ENCODE measurements around the gene LUC7L3.
A peak's percentile ranks its signal among the peaks of the same experiment; 100 is the strongest.

The LUC7L3 gene

GRCh38 chr17:50688245-50688644, 31.2 kb upstream of the LUC7L3 start:
- H3K9ac ChIP-seq (ENCODE audit: low read depth, low read length): no peak overlapping the region
- H3K36me3 ChIP-seq (ENCODE audit: insufficient read depth, low read length): peaks cover 36% of the 10 kb centered on the region
- H3K4me3 ChIP-seq (ENCODE audit: low read length): no peak overlapping the region
- no peaks in the 10 kb centered on the region for H3K9me3 ChIP-seq (replicated peaks; ENCODE audit: low read length)
- peaks cover 44% of the 10 kb centered on the region for H3K4me1 ChIP-seq (ENCODE audit: control insufficient read depth, insufficient read depth, low read length)
- no peaks in the 10 kb centered on the region for H3K27me3 ChIP-seq (ENCODE audit: control insufficient read depth, insufficient read depth, low read length)
- H3K4me2 ChIP-seq (ENCODE audit: low read length): no peak overlapping the region

- H3K9me3 ChIP-seq (replicated peaks; ENCODE audit: low read length): no peaks in the 10 kb centered on the region
- no peak overlapping the region for H3K9ac ChIP-seq (ENCODE audit: low read depth, low read length)
- no peaks in the 10 kb centered on the region for H3K27me3 ChIP-seq (ENCODE audit: control insufficient read depth, insufficient read depth, low read length)
- H3K4me3 ChIP-seq (ENCODE audit: low read length): no peak overlapping the region
- H3K4me2 ChIP-seq (ENCODE audit: low read length): no peak overlapping the region
- H3K36me3 ChIP-seq (ENCODE audit: insufficient read depth, low read length): peaks cover 35% of the 10 kb centered on the region
- peaks cover 51% of the 10 kb centered on the region for H3K4me1 ChIP-seq (ENCODE audit: control insufficient read depth, insufficient read depth, low read length)
Observed at GRCh38 chr17:50689251-50689650, 30.2 kb upstream of the LUC7L3 start.

- H3K9ac ChIP-seq (ENCODE audit: low read depth, low read length): no peak overlapping the region
Observed at GRCh38 chr17:50689956-50690886, 29.2 kb upstream of the LUC7L3 start.

GRCh38 chr17:50690887-50691549, 28.4 kb upstream of the LUC7L3 start:
- Histone ChIP-seq H3K4me2 (ENCODE audit: low read length) (no peak overlapping the region), H3K4me3 (ENCODE audit: low read length) (no peak overlapping the region), H3K4me1 (ENCODE audit: control insufficient read depth, insufficient read depth, low read length) (peaks cover 54% of the 10 kb centered on the region), H3K36me3 (ENCODE audit: insufficient read depth, low read length) (peaks cover 42% of the 10 kb centered on the region), H3K9ac (ENCODE audit: low read depth, low read length) (no peak overlapping the region), H3K9me3 (replicated peaks; ENCODE audit: low read length) (no peaks in the 10 kb centered on the region), H3K27me3 (ENCODE audit: control insufficient read depth, insufficient read depth, low read length) (no peaks in the 10 kb centered on the region)

More at GRCh38 chr17:50689956-50690886, 29.2 kb upstream of the LUC7L3 start:
- Histone ChIP-seq H3K4me1 (ENCODE audit: control insufficient read depth, insufficient read depth, low read length) (peaks cover 54% of the 10 kb centered on the region), H3K27me3 (ENCODE audit: control insufficient read depth, insufficient read depth, low read length) (no peaks in the 10 kb centered on the region), H3K4me3 (ENCODE audit: low read length) (no peak overlapping the region), H3K9me3 (replicated peaks; ENCODE audit: low read length) (no peaks in the 10 kb centered on the region), H3K36me3 (ENCODE audit: insufficient read depth, low read length) (peaks cover 35% of the 10 kb centered on the region), H3K4me2 (ENCODE audit: low read length) (no peak overlapping the region)

GRCh38 chr17:50691550-50692447, 27.6 kb upstream of the LUC7L3 start:
- Histone ChIP-seq H3K9ac (ENCODE audit: low read depth, low read length) (no peak overlapping the region), H3K36me3 (ENCODE audit: insufficient read depth, low read length) (peaks cover 49% of the 10 kb centered on the region), H3K4me1 (ENCODE audit: control insufficient read depth, insufficient read depth, low read length) (peaks cover 46% of the 10 kb centered on the region), H3K4me3 (ENCODE audit: low read length) (no peak overlapping the region), H3K9me3 (replicated peaks; ENCODE audit: low read length) (no peaks in the 10 kb centered on the region), H3K27me3 (ENCODE audit: control insufficient read depth, insufficient read depth, low read length) (no peaks in the 10 kb centered on the region), H3K4me2 (ENCODE audit: low read length) (no peak overlapping the region)

GRCh38 chr17:50692448-50693035, 26.9 kb upstream of the LUC7L3 start:
- Histone ChIP-seq H3K36me3 (ENCODE audit: insufficient read depth, low read length) (peaks cover 55% of the 10 kb centered on the region), H3K4me3 (ENCODE audit: low read length) (no peak overlapping the region), H3K27me3 (ENCODE audit: control insufficient read depth, insufficient read depth, low read length) (no peaks in the 10 kb centered on the region), H3K4me2 (ENCODE audit: low read length) (peak overlapping the region; percentile 21), H3K9me3 (replicated peaks; ENCODE audit: low read length) (no peaks in the 10 kb centered on the region), H3K4me1 (ENCODE audit: control insufficient read depth, insufficient read depth, low read length) (peaks cover 38% of the 10 kb centered on the region), H3K9ac (ENCODE audit: low read depth, low read length) (no peak overlapping the region)

GRCh38 chr17:50693036-50693682, 26.2 kb upstream of the LUC7L3 start:
- Histone ChIP-seq H3K4me1 (ENCODE audit: control insufficient read depth, insufficient read depth, low read length) (peaks cover 38% of the 10 kb centered on the region), H3K9ac (ENCODE audit: low read depth, low read length) (no peak overlapping the region), H3K9me3 (replicated peaks; ENCODE audit: low read length) (no peaks in the 10 kb centered on the region), H3K36me3 (ENCODE audit: insufficient read depth, low read length) (peaks cover 58% of the 10 kb centered on the region), H3K27me3 (ENCODE audit: control insufficient read depth, insufficient read depth, low read length) (no peaks in the 10 kb centered on the region), H3K4me3 (ENCODE audit: low read length) (no peak overlapping the region), H3K4me2 (ENCODE audit: low read length) (peak overlapping the region; percentile 21)

- Histone ChIP-seq H3K4me1 (ENCODE audit: control insufficient read depth, insufficient read depth, low read length) (peaks cover 37% of the 10 kb centered on the region), H3K36me3 (ENCODE audit: insufficient read depth, low read length) (peaks cover 67% of the 10 kb centered on the region), H3K4me3 (ENCODE audit: low read length) (no peak overlapping the region), H3K9ac (ENCODE audit: low read depth, low read length) (no peak overlapping the region), H3K9me3 (replicated peaks; ENCODE audit: low read length) (no peaks in the 10 kb centered on the region), H3K27me3 (ENCODE audit: control insufficient read depth, insufficient read depth, low read length) (no peaks in the 10 kb centered on the region), H3K4me2 (ENCODE audit: low read length) (no peak overlapping the region)
Observed at GRCh38 chr17:50696365-50696879, 23.0 kb upstream of the LUC7L3 start.

- Histone ChIP-seq H3K9ac (ENCODE audit: low read depth, low read length) (no peak overlapping the region), H3K4me3 (ENCODE audit: low read length) (no peak overlapping the region), H3K36me3 (ENCODE audit: insufficient read depth, low read length) (peaks cover 61% of the 10 kb centered on the region), H3K9me3 (replicated peaks; ENCODE audit: low read length) (no peaks in the 10 kb centered on the region), H3K4me2 (ENCODE audit: low read length) (no peak overlapping the region), H3K4me1 (ENCODE audit: control insufficient read depth, insufficient read depth, low read length) (peaks cover 37% of the 10 kb centered on the region), H3K27me3 (ENCODE audit: control insufficient read depth, insufficient read depth, low read length) (no peaks in the 10 kb centered on the region)
Observed at GRCh38 chr17:50697062-50697461, 22.3 kb upstream of the LUC7L3 start.

GRCh38 chr17:50697663-50698272, 21.6 kb upstream of the LUC7L3 start:
- H3K9ac ChIP-seq (ENCODE audit: low read depth, low read length): no peak overlapping the region

More at GRCh38 chr17:50697663-50698272, 21.6 kb upstream of the LUC7L3 start:
- H3K4me1 ChIP-seq (ENCODE audit: control insufficient read depth, insufficient read depth, low read length): peaks cover 30% of the 10 kb centered on the region
- peaks cover 55% of the 10 kb centered on the region for H3K36me3 ChIP-seq (ENCODE audit: insufficient read depth, low read length)
- no peak overlapping the region for H3K4me2 ChIP-seq (ENCODE audit: low read length)
- no peaks in the 10 kb centered on the region for H3K27me3 ChIP-seq (ENCODE audit: control insufficient read depth, insufficient read depth, low read length)
- H3K9me3 ChIP-seq (replicated peaks; ENCODE audit: low read length): no peaks in the 10 kb centered on the region
- no peak overlapping the region for H3K4me3 ChIP-seq (ENCODE audit: low read length)

Measured in skeletal muscle satellite cell (primary cell).